Subcutaneous adipose tissue (tissue), 4 donors: ENCODE data around the gene SHB. TPM values are rescaled to one million over a fixed set of nuclear protein-coding genes. Genes with fewer than 3 reads are reported as not detected.

ENCODE experiments used
- total RNA-seq, 4 donors: library from RNA; depleted of rRNA; stranded (reverse); fragments of >200 nt; gene quantifications; one replicate each; pipeline ENCODE4 v1.1.0, GENCODE V29; 2016
- TF ChIP-seq, protein P1 (sequence below): fragments of 450-650 bp; IDR thresholded peaks from one replicate; pipeline ENCODE4 v1.5.1; 2016; ENCODE audit warnings: low read depth, mild to moderate bottlenecking, control low read depth, antibody characterized with exemption, moderate library complexity

Gene SHB
- total RNA-seq, 4 donors from 2014 or later = 2.6 to 5.7 (median 4.7) TPM

DNA sequence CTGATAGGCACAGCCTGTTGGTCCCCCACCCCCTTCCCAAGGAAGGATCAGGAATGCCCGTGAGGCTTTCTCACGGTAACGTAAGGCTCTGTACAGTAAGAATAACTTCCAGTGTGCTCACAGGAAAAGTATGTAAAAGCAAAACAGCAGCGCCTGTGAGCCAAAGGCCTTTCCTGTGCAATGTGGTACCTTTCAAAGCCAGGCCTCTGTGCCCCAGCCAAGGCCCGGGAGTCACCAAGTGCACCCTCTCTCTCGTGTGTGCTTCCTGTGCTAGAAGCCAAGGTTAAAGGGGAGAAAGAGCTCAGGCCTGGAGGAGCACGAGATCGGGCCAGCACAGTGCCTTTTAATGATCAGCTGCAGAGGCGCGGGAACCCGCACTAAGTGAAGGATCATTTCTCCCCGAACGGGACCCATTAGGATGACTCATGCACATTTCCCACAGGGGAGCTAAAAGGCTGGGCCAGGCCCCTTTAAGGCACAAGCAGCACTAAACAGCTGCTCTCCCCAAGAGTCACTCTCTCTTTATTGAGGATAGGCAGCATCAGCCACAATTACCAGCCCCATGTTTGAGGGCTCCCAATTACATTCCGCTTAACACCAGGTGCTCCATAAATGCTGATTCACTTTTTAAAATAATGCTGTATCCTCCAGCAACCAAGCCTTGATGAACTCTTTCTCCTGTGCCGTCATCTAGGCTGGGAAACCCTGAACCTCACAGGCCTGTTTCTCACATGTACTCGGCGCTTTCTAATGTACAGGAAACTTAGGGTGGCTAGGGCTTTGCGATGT, 42.8 kb downstream of the SHB start:
- TF ChIP-seq, protein P1, sequence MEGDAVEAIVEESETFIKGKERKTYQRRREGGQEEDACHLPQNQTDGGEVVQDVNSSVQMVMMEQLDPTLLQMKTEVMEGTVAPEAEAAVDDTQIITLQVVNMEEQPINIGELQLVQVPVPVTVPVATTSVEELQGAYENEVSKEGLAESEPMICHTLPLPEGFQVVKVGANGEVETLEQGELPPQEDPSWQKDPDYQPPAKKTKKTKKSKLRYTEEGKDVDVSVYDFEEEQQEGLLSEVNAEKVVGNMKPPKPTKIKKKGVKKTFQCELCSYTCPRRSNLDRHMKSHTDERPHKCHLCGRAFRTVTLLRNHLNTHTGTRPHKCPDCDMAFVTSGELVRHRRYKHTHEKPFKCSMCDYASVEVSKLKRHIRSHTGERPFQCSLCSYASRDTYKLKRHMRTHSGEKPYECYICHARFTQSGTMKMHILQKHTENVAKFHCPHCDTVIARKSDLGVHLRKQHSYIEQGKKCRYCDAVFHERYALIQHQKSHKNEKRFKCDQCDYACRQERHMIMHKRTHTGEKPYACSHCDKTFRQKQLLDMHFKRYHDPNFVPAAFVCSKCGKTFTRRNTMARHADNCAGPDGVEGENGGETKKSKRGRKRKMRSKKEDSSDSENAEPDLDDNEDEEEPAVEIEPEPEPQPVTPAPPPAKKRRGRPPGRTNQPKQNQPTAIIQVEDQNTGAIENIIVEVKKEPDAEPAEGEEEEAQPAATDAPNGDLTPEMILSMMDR = no peak

- TF ChIP-seq, protein P1 = no peak
Observed at GRCh38 chr9:38025166-38025565, 43.9 kb downstream of the SHB start.

DNA sequence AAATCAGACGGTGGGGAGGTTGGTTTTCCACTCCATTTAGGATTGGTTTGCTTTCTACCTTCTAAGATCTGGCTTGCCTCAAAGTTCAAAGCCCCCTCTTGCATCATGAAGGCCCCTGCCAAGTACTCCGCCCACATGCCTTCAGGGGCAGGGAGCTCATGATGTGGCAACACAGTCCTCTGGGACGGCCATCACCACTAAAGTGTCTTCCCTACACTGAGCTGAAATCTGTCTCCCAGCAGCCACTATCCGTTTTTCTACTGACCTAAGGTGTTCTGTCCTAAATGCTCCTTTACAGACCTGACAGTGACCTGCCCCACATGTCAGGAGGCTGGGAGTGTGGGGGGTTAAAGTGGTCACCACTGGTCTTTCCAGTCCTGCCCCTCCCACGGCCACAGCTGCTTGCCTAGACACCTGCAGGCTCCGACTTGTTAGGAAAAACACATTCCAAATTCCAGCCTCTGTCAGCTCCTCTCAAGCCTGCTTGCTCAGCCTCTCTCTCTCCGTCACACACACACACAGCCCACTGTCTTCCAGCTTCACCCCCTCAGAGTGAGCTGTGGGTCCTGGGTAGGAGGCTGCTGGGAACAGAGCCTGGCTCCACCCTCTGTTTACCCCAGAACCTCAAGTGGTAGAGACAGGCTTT, 44.9 kb downstream of the SHB start:
- TF ChIP-seq, protein P1 = no peak

- TF ChIP-seq, protein P1 = no peak
Observed at GRCh38 chr9:38023661-38024035, 45.4 kb downstream of the SHB start.

GRCh38 chr9:38022995-38023394, 46.0 kb downstream of the SHB start:
- TF ChIP-seq, protein P1 = no peak

GRCh38 chr9:38022203-38022895, 46.7 kb downstream of the SHB start:
- TF ChIP-seq, protein P1 = no peak
